HG02973 (cell line): ENCODE data around the gene PSMB8.

Experiments
- ATAC-seq: cut with Tn5 transposase; IDR thresholded peaks from one replicate; pipeline ENCODE4 v1.9.1; 2021; ENCODE audit warnings: moderate library complexity; ENCODE audit not compliant: unreplicated experiment

PSMB8 gene

DNA sequence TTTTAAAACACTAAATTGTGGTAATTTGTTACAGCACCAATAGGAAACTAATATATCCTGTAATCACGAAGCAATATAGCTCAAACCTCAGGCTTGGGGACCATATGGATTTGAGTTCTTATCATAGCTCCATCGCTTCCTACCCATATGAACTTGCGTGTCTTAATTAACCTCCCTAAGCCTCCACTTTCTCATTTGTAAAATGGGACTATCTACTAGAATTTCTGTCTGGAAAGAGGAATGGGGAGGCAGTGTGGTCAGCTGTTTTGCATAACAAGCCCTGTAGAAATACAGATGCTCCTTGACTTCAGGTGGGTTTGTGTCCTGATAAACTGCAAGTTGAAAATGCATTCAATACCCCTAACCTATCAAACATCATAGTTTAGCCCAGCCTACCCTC lies 44.1 kb downstream of the PSMB8 start:
- ATAC-seq: no peak

DNA sequence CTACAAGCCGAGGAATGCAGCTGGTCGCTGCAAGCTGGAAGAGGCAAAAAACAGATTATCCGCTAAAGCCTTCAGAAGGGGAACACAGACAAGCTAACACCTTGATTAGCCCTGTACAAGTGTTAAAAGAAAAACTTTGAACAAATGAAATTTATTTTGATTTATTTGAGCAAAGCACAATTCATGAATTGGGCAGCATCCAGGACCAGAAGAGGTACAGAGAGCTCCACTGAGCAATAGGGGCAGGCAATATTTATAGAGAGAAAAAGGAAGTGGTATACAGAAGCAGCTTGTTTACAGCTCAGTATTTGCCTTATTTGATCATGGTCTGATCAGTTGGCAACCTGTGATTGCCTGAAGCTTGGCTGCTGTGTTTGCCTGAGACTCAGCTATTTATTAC lies 44.7 kb downstream of the PSMB8 start:
- no peak for ATAC-seq

DNA sequence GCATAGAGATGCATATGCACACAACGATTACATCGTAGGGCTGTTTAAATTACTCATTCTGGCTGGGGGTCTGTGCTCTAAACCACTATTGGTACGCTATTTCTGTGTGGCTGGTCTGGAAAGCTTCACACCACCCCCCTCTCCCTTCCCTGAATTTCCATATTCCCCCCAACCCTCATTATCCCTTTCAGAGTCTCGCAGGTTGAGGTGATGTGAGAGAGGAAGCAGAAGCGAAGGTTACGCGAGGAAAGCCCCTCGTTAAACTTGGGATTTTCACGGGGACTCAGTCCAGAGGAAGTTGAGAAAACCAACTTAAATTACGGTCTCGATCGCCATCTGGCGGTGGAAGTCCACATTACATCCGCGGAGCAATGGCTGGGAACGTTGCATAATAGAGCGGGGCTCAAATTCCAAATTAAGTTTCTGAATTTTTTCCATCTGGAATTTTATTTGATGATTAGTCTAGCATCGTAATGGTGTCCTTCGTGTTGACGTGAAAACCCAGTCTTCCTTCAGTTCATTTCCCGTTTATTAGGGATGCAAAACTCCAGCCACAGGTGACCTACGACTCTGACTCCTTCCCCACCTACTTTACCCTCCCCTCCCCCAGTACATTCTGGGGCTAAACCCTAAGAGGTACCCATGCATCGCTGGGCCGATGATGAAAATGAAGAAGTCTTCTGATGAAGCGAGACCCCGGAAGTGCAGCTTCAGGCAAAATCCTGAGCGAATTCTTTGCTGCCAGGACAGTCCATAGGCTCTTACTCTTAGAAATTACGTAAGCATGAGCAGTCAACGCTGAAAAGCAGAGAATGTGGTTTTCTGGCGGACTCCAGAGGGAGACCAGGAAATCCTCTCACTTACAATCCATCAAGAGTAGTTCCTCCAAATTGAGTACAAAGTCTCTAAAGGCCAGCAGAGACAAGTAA lies 46.7 kb downstream of the PSMB8 start:
- no peak for ATAC-seq

- ATAC-seq: no peak
These were observed 49.3 kb downstream of the PSMB8 start for GRCh38 chr6:32794510-32794909.

DNA sequence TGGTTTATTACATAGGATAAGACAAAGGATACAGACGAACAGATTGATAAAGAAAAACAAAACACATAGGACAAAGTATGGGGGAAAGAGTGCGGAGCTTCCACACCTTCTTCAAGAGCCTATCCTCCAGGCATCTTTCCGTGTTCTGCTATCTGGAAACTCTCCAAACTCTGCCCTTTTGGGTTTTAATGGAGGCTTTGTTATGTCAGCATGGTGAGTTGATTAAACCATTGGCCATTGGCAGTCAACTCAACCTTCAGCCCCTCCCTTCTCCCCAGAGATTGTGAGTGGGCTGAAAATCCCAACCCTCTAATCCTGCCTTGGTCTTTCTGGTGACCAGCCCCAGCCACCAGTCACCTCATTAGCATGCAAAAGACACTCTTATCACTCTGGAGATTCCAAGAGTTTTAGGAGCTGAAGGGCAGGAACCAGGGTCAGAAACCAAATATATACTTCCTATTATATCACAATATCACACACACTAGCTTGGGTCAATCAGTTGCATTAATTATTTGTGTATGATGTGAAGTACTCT lies 50.9 kb downstream of the PSMB8 start:
- no peak for ATAC-seq
